OCI-LY1 (cell line): ENCODE results near the gene C1QTNF7.

Experiments used
- H2AFZ ChIP-seq: fragments of 200-600 bp; sonication (generic), shearing (Covaris generic); 2 replicates; pipeline ENCODE4 v1.6.0; 2014; ENCODE audit warnings: antibody characterized with exemption, mild to moderate bottlenecking, low read length
- H3F3A ChIP-seq: fragments of 200-600 bp; sonication (generic), shearing (Covaris generic); 2 replicates; pipeline ENCODE4 v1.6.0; 2014; ENCODE audit warnings: mild to moderate bottlenecking, antibody characterized with exemption, low read length, moderate library complexity; ENCODE audit not compliant: insufficient read depth
- H3K27ac ChIP-seq: fragments of 200-600 bp; sonication (generic); 2 replicates; pipeline ENCODE4 v1.5.1; 2014; ENCODE audit warnings: low read length, mixed run types, mild to moderate bottlenecking, low read depth; ENCODE audit not compliant: poor library complexity, severe bottlenecking
- H3K27me3 ChIP-seq: fragments of 200-600 bp; sonication (generic); 2 replicates; pipeline ENCODE4 v1.6.0; 2014; ENCODE audit warnings: antibody characterized with exemption, mild to moderate bottlenecking, low read length, moderate library complexity; ENCODE audit not compliant: insufficient read depth
- H3K36me3 ChIP-seq: fragments of 200-600 bp; sonication (generic); 2 replicates; pipeline ENCODE4 v1.6.1; 2014; ENCODE audit warnings: mild to moderate bottlenecking, antibody characterized with exemption, low read length, moderate library complexity, mixed read lengths; ENCODE audit not compliant: insufficient read depth
- H3K4me1 ChIP-seq: fragments of 200-600 bp; sonication (generic); 2 replicates; pipeline ENCODE4 v1.5.1; 2014; ENCODE audit warnings: mild to moderate bottlenecking, low read length, moderate library complexity; ENCODE audit not compliant: insufficient read depth, severe bottlenecking
- H3K4me2 ChIP-seq: fragments of 200-600 bp; sonication (generic), shearing (Covaris generic); 2 replicates; pipeline ENCODE4 v1.6.1; 2014; ENCODE audit warnings: low read length
- H3K4me3 ChIP-seq: fragments of 200-600 bp; sonication (generic); 2 replicates; pipeline ENCODE4 v1.5.1; 2014; ENCODE audit warnings: low read length, low read depth, mild to moderate bottlenecking, mixed read lengths; ENCODE audit not compliant: poor library complexity, severe bottlenecking
- H3K79me2 ChIP-seq: fragments of 200-600 bp; shearing (Covaris generic); 2 replicates; pipeline ENCODE4 v1.6.1; 2016; ENCODE audit warnings: mixed run types, low read length, mixed read lengths; ENCODE audit not compliant: insufficient read depth
- H3K9ac ChIP-seq: fragments of 200-600 bp; sonication (generic), shearing (Covaris generic); 2 replicates; pipeline ENCODE4 v1.6.1; 2014; ENCODE audit warnings: mild to moderate bottlenecking, low read length, mixed read lengths
- H3K9me2 ChIP-seq: fragments of 200-600 bp; sonication (generic), shearing (Covaris generic); 2 replicates; pipeline ENCODE4 v1.6.1; 2014; ENCODE audit warnings: low read depth, mild to moderate bottlenecking, low read length, mixed read lengths
- H3K9me3 ChIP-seq: fragments of 200-600 bp; shearing (Covaris generic); 2 replicates; pipeline ENCODE4 v1.6.1; 2014; ENCODE audit warnings: low read length, mixed read lengths
- H4K20me1 ChIP-seq: fragments of 200-600 bp; sonication (generic), shearing (Covaris generic); 2 replicates; pipeline ENCODE4 v1.6.0; 2016; ENCODE audit warnings: mild to moderate bottlenecking, low read length; ENCODE audit not compliant: insufficient read depth
- CTCF ChIP-seq: fragments of 200-600 bp; sonication (generic), shearing (Covaris generic); IDR thresholded peaks from 2 replicates; pipeline ENCODE4 v1.5.1; 2017; ENCODE audit warnings: mild to moderate bottlenecking, antibody characterized with exemption, low read length, moderate library complexity, mixed read lengths
- EZH2 ChIP-seq: fragments of 200-600 bp; sonication (generic), shearing (Covaris generic); IDR thresholded peaks from 2 replicates; pipeline ENCODE4 v1.8.0; 2017; ENCODE audit warnings: borderline replicate concordance, mixed run types, mild to moderate bottlenecking, antibody characterized with exemption, low read length, moderate library complexity, mixed read lengths

Gene C1QTNF7

GRCh38 chr4:15488658-15489470, 61.0 kb downstream of the C1QTNF7 start:
- no peaks in the 10 kb centered on the region for H3K9me3 ChIP-seq
- no peak overlapping the region for H3K9ac ChIP-seq
- H4K20me1 ChIP-seq, result no peaks in the 10 kb centered on the region
- no peaks in the 10 kb centered on the region for H3K36me3 ChIP-seq
- no peak overlapping the region for H3K4me3 ChIP-seq
- H3K4me1 ChIP-seq, result no peaks in the 10 kb centered on the region
- TF ChIP-seq EZH2 (no peak), CTCF (no peak)
- no peak overlapping the region for H3K4me2 ChIP-seq
- no peak overlapping the region for H3K27ac ChIP-seq
- no peaks in the 10 kb centered on the region for H3K79me2 ChIP-seq
- H2AFZ ChIP-seq, result no peak overlapping the region
- no peaks in the 10 kb centered on the region for H3F3A ChIP-seq
- H3K9me2 ChIP-seq, result no peaks in the 10 kb centered on the region
- no peaks in the 10 kb centered on the region for H3K27me3 ChIP-seq

- no peaks in the 10 kb centered on the region for H3K9me2 ChIP-seq
- H3F3A ChIP-seq, result no peaks in the 10 kb centered on the region
- no peak overlapping the region for H3K4me3 ChIP-seq
- no peaks in the 10 kb centered on the region for H3K79me2 ChIP-seq
- no peak overlapping the region for H2AFZ ChIP-seq
- no peak overlapping the region for H3K4me2 ChIP-seq
- H3K4me1 ChIP-seq, result no peaks in the 10 kb centered on the region
- no peaks in the 10 kb centered on the region for H3K27me3 ChIP-seq
- H3K9ac ChIP-seq, result no peak overlapping the region
- H4K20me1 ChIP-seq, result no peaks in the 10 kb centered on the region
- TF ChIP-seq CTCF, result no peak
- no peak for TF ChIP-seq EZH2
- no peaks in the 10 kb centered on the region for H3K9me3 ChIP-seq
- no peak overlapping the region for H3K27ac ChIP-seq
- no peaks in the 10 kb centered on the region for H3K36me3 ChIP-seq
These were observed 61.7 kb downstream of the C1QTNF7 start for GRCh38 chr4:15489551-15489950.

- no peak overlapping the region for H3K9ac ChIP-seq
These were observed 65.6 kb downstream of the C1QTNF7 start for GRCh38 chr4:15493411-15493810.

More at GRCh38 chr4:15493411-15493810, 65.6 kb downstream of the C1QTNF7 start:
- H3K4me2 ChIP-seq, result no peak overlapping the region
- no peaks in the 10 kb centered on the region for H3K9me3 ChIP-seq
- H3K27ac ChIP-seq, result no peak overlapping the region
- no peak overlapping the region for H3K4me3 ChIP-seq
- H4K20me1 ChIP-seq, result no peaks in the 10 kb centered on the region
- H3F3A ChIP-seq, result no peaks in the 10 kb centered on the region
- H3K27me3 ChIP-seq, result no peaks in the 10 kb centered on the region
- no peaks in the 10 kb centered on the region for H3K9me2 ChIP-seq
- no peaks in the 10 kb centered on the region for H3K36me3 ChIP-seq
- TF ChIP-seq CTCF, result no peak
- no peak for TF ChIP-seq EZH2
- no peak overlapping the region for H2AFZ ChIP-seq
- no peaks in the 10 kb centered on the region for H3K4me1 ChIP-seq
- H3K79me2 ChIP-seq, result no peaks in the 10 kb centered on the region
